Fibroblast of skin of left biceps (primary cell): ENCODE measurements around the gene VPS18.

Source experiments
- DNase-seq, 2 experiments: peaks; one replicate each; pipeline ENCODE4 v3.0.0-alpha.2; 2013; ENCODE audit warnings: low read depth in 2 of 2

VPS18 gene

DNA sequence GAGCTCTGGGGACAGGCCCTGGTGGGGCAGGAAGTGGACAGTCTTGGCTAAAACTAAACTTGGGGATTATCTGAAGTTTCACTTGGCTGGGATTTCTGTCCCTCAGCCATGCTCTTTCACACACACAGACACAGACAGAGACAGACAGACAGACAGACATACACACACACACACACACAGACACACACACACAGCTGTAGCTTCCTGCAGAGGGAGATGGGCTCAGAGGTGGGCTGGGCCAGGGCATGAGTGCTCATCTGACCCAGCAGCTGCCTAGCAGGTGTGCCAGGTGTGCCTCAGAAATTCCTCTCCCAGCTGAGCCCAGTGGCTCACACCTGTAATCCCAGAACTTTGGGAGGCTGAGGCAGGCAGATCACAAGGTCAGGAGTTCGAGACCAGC, 23.5 kb upstream of the VPS18 start:
- no peak for DNase-seq

DNA sequence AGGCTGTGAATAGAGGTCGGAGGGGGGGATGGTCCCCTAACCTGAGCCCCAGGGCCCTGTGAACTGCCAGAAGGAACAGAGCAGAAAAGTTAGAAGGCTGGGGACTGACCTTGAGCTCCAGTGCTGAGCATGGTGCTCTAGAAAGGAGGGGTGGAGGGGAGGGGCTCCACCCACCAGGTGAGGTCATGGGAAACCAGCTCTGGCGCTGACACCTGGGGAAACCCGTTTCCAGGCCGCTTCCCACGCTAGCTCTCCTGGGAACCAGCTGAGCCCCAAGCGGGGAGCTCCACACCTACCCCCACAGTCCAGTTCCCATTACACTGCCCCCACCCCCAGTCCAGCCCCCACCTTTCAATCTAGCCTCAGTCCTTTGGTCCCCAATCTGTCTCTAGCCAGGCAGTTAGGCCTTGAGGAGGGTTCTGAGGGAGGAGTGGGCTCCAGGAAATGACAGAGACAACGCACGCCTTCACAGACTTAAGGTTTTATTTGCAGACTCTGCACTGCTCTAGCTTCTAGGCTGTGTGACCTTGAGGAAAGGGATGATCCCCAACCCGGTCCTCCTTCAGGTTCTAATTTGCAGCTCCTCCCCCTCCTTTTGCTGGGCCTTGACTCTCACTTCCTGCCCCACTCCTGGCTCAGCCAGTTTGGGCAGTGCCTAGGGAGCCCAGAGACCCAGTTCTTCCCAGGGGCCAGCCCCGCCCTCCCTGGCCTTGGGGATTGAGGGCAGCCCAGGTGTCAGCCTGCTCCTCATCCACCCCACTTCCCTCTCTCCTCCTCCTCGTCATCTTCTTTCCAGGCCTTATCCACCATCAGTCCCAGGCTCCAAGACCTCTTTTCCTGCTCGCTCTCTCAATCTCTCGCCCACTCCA, 22.3 kb upstream of the VPS18 start:
- no peak for DNase-seq

DNA sequence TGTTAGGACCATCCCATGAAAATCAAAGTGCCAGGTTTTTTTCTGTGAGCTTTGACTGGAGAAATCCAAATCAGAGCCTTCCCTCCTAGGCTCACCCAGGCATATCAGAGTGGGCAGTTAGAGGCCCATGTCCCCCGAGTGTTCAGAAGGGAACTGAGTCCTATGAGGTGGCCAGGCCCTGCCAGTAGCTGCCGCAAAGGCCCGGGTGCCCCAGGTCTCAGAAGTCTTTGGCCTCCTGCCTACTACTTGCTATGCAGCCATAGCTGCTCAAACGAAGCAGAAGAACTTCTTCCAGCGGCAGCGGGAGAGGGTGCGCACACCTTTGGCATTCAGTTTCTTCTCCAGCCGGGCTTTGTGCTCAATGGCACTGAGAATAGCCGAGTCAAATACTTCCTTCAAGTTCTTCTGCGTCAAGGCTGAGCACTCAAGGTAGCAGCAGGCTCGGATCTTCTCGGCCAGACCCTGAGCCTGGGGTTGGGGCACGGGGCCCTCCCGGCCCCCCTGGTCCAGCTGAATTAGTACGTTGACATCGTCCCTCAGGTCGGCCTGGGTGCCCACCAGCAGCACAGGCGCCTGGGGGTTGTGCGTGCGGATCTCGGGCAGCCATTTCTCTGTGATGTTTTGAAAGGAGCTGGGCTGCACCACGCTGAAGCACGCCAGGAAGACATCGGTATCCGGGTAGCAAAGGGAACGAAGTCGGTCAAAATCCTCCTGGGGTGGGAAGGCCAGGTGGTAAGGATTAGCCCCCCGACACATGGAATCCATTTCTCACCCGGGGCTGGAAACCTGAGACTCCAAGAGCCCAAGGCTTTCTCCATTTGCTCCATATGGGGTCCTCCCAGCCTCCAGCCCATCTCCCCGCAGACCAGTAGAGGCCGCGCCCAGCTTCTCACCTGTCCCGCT, 21.2 kb upstream of the VPS18 start:
- no peak for DNase-seq

DNA sequence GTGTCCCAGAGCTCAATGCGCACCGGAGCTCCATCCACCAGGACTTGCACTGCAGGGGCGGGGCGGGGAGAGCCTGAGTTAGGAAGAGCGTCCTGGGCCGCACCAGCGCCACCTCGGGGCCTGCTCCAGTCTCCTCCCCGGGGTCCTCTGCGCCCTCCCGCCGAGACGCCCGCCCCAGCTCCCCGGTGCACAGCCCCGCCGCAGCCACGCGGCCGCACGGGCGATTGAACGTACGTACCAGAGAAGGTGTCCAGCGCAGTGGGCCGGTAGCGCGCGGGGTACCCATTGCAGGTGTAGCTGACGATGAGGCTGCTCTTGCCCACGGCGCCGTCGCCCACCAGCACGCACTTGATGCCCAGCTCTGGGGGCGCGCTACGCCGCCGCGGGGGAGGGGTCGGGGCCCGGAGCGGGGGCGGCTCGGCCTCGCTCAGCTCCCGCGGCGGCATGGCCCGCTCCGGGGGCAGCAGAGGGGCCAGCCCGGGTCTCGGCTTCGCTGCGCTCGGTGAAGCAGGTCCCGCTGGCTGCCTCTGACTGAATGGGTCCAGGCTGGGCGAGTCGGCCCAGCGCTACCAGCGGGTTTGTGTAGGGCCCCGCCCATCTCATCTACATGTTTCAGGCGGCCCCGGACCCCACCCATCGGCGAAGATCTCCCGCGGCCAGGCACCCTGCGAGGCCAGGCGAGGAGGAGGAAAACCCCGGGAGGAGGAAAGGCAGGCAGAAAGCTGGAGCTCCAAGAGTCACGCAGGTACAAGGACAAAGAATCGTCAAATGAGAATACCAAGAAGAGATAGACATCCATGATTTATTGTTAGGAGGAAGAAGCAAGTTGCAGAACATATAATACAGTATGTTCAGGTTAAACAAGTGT, 20.3 kb upstream of the VPS18 start, which contains the start of gene RHOV:
Gene RHOV, minus strand, starts transcription at position 541 of the 868 bp plus-strand sequence. Its CDS starts 95 bp downstream, at position 446.
- no peak for DNase-seq

DNA sequence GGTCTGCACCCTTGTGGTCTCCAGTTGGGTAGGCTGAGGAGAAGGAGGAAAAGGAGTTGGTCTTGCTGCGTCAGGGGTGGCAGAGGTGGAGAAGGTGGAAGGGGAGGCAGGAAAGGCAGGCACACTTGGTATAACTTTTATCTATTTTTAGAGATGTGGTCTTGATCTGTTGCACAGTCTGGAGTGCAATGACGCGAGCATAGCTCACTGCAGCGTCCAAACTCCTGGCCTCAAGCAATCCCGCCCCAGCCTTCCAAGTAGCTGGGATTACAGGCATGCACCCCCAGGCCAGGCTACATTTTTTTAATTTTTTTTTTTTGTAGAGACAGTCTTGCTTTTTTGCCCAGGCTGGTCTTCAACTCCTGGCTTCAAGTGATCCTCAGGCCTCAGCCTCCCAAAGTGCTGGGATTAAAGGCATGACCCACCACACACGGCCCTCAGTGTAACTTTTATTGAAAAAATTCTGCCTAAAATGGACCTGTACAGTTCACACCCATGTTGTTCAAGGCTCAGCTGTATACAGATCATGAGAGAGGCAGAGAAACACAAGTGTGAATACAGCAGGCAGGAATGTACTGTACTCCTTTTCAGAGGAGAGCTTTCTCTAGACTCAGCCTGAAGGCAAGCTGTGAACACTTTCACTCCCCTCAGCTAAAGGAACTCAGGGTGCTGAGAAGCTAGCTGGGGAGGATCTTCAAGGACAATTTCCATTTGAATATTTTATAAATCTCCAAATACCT, 18.1 kb upstream of the VPS18 start:
- DNase-seq: no peak

DNA sequence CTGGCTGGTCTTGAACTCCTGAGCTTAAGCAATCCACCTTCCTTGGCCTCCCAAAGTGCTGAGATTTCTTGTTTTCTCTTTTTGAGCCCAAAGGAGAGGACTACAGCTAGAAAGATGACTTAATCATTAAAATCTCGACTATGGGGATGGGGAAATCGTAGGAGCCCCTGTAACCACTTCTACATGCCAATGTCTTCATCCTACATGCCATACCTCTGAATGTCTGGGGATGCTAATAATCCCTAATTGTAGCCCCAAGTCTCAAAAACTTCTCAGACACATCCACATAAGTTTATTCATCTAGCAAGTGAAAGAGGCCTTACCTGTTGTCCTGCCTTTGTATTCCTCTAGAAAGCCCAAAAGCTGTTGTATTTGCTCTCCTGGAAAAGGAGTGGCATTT, 16.6 kb upstream of the VPS18 start:
- DNase-seq: no peak

DNA sequence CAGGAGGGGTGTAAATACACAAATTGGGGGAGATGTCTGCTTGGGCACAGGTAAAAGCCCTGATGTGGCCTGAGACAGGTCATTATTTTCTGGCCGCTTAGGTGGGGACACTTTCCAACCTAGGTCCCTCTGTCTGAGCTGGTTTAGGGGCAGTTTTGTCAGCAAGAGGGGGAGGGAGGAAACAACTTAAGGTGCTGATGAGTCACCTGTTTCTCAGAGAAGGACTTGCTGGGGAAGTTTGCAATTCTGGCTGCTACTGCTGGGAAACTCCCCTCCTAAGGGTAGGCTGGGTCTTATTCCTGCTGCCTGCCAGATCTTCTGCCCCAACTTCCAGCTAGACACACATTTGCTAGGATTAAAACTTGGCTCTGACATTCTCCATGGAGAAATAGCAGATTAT, 15.5 kb upstream of the VPS18 start:
- no peak for DNase-seq

DNA sequence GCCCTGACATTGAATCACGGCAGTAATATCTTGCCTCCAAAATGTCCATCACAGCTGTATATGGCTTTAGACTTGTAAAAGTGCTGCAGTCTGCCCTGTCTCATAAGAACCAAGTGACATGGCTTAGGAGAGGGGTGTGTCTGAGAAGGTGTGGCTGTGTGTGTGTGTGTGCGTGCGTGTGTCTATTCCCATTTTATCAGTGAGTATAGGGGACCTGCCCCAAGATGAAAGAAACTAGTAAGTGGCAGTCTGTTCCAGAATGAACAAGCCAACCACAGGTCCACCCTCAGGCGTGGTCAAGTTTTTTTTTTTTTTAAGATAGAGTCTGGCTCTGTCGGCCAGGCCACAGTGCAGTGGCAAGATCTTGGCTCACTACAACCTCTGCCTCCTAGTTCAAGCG, 14.6 kb upstream of the VPS18 start:
- DNase-seq: no peak

DNA sequence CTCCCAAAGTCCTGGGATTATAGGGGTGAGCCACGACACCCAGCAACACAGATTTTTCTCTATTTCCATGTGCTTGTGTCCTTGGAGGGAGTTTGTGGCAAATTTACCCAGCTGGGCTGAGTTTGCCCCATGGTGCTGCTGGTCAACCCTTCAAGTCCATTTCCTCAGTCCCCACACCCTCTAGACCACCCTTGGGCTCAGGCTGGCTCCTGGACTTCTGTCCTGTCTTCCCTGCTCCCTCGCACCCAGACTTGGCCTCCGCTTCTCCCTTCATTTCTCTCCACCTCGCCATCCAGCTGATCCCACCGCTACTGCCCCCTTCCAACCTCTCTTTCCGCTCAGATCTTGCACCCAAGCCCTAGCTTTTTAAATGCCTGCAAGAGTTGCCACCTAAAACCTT, 12.9 kb upstream of the VPS18 start:
- DNase-seq: no peak

DNA sequence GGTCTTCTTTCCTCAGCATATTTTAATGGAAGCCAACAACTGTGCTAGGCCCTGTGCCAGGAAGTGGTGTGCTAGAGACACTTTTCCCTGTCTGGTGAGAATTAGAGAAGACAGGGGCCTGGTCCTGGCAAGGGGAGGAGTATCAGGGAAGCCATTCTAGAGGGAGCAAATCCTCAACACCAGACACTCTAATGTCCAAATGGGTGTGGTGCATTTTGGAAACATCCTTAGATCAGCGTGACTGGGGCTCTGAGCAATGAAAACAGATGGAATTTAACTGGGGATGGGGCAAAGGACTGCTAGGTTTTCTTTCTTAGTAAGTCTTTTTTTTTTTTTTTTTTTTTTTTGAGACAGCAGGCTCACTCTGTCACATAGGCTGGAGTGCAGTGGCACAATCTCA, 7.7 kb upstream of the VPS18 start:
- DNase-seq: no peak

DNA sequence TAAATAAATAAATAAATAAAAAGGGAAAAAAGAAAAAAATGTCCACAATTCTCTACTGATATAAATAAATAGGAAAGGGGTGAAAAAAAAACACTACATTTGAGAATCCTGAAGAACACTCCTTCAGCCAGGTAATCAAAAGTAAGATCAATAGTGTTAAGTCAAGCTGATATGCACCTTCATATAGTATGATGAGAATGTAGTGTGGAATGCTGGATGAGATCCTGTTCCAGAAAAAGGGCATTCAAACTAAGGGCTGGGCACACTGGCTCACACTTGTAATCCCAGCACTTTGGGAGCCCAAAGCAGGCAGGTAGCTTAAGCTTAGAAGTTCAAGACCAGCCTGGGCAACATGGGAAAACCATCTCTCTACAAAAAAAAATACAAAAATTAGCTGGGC, 5.1 kb upstream of the VPS18 start:
- DNase-seq: no peak

DNA sequence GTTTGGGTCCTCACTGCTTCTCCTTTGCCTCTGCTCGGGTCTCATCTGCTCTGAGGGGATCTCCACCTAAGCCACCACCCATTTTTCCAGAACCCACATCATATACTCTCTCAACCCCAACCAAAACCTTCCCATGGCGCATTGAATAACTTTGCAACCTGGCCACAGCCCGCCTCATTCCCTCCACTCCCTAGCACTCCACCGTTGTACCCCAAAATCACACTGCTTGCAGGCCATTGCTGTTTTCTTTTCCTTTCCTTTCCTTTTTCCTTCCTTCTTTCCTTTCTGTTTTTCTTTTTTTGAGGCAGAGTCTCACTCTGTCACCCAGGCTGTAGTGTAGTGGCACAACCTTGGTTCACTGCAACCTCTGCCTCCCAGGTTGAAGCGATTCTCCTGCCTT, 3.1 kb upstream of the VPS18 start:
- no peak for DNase-seq

DNA sequence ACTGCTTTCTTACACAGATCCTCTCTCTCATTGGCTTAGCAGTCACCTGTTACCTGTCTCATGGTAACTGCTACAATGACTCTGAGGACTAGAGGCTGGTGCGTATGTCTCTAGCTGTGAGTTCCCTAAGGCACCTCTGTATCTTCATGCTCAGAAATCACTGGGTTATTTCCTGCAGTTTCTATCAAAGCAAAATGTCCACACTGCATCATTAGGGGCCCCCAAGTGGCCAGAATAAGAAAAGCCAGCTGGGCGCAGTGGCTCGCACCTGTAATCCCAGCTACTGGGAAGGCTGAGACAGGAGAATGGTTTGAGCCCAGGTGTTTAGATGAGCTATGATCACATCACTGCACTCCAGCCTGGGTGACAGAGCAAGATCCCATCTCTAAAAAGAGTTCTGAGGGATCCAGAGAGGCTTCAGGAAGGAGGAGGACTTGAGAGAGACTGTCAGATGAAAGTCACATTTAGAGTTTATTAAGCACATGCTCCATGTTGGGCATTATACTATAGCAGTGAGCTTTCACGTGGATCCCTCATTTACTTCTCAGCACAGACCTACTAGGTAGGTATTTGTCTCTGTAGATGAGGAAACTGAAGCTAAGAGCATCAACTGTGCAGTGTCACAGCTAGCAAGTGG, 2.3 kb upstream of the VPS18 start:
- no peak for DNase-seq

DNA sequence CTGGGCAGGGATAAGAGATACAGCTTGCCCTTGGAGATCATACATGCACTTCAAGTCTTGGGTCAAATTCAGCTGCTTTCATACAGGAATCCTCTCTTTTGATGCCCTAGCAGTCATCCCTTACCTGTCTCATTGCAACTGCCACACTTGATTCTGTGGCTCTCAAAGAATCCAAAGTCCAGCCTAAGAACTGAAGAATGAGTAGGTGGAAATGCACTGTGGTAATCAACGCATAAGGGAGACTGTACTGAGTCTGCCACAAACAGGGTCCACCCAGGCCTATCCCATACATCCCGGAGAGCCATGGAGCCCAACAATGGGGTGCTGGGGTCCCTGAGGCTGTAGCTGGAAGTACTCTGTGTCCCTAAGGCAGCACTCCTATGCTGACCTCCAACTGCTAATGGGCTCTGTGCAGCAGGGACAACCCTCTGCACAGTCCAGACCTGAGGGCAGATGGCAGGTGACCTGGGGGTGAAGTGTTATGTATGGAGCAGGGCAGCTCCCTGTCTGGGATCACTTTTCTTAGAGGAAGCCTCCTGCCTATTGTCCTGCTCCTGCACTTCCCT, 1.7 kb upstream of the VPS18 start:
- DNase-seq: no peak

DNA sequence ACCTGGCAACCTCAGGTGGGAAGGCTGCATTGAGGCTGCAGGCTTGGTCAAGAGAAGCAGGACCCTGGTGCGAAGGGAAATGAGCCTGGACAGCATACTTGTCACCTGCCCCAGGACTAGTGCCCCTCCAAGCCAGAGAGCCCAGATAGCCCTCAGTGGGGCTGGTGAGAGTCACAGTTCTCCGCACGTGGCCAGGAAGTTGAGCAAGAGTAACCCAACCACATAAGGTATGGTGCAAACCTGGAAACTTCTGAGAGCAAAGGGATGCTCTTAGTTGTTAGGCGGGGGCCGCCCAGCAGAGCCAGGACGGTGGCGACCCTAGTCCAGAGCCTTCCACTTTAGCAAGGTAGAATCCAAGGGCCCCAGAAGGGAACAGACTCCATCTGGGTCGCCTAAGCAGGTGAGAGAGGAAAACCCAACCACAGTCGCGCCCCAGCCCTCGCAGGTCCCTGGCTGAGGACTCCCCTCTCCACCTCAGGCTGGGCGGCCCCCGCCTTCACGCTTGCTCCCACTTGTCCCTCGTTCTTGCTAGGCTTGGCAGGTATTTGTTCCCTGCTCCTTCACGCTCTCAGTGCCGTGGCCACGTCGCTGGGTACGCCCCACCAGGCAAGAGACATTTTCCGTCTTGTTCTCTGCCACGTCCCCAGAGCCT, 1.1 kb upstream of the VPS18 start:
- no peak for DNase-seq

DNA sequence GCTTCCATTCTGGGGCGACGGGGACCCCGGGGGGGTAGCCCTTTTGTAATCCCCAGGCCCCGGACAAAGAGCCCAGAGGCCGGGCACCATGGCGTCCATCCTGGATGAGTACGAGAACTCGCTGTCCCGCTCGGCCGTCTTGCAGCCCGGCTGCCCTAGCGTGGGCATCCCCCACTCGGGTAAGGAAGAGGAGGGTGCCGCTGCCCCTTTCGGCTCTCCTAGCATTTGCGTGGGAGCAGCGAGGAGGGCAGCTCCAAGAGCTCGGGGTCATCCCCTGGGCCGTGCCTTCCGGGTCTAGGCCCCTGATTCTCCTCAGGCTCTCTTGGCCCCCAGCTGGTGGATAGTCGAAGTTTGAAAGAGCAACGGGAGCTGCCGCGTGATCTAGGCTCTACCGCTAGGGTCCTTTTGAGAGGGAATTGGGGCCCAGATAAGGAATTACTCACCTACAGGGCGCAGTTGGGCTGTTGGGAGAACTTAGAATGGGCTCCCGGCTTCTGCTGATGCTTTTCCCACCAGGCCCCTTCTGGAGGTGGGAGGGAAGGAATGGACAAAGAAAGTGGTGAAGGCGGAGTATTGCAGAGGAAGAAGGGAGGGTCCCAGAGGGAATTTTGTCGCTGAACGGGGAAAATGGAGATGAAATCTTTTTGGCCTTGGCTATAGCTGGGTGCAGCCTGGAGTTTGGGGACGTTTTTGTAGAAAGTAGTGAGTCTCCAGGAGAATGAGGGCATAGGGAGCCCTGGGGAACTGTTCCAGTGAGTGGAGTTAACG, 615 bp downstream of the VPS18 start:
- peak in 1 of 2 experiments; percentile 21 for DNase-seq

DNA sequence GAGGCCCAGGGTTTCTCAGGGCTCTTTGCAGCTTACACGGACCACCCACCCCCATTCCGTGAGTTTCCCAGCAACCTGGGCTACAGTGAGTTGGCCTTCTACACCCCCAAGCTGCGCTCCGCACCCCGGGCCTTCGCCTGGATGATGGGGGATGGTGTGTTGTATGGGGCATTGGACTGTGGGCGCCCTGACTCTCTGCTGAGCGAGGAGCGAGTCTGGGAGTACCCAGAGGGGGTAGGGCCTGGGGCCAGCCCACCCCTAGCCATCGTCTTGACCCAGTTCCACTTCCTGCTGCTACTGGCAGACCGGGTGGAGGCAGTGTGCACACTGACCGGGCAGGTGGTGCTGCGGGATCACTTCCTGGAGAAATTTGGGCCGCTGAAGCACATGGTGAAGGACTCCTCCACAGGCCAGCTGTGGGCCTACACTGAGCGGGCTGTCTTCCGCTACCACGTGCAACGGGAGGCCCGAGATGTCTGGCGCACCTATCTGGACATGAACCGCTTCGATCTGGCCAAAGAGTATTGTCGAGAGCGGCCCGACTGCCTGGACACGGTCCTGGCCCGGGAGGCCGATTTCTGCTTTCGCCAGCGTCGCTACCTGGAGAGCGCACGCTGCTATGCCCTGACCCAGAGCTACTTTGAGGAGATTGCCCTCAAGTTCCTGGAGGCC, 5.4 kb downstream of the VPS18 start:
- DNase-seq: no peak

DNA sequence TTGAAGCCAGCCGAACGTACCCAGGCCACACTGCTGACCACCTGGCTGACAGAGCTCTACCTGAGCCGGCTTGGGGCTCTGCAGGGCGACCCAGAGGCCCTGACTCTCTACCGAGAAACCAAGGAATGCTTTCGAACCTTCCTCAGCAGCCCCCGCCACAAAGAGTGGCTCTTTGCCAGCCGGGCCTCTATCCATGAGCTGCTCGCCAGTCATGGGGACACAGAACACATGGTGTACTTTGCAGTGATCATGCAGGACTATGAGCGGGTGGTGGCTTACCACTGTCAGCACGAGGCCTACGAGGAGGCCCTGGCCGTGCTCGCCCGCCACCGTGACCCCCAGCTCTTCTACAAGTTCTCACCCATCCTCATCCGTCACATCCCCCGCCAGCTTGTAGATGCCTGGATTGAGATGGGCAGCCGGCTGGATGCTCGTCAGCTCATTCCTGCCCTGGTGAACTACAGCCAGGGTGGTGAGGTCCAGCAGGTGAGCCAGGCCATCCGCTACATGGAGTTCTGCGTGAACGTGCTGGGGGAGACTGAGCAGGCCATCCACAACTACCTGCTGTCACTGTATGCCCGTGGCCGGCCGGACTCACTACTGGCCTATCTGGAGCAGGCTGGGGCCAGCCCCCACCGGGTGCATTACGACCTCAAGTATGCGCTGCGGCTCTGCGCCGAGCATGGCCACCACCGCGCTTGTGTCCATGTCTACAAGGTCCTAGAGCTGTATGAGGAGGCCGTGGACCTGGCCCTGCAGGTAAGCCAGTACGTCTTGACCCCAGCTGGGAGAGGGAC, 6.2 kb downstream of the VPS18 start:
- DNase-seq: no peak
